Gastrocnemius medialis (tissue), 4 donors: ENCODE results near the gene CNTF.

Experiments
- POLR2A ChIP-seq, 2 donors: fragments of 450-650 bp; IDR thresholded peaks; one replicate each; pipeline ENCODE4 v1.6.1; 2017; ENCODE audit warnings: antibody characterized with exemption in 2 of 2, mild to moderate bottlenecking in 2 of 2, moderate library complexity in 2 of 2
- TF ChIP-seq, protein P1 (sequence below), 5 experiments: fragments of 450-650 bp in 3 of 5; fragments of 200-600 bp in 2 of 5; sonication (generic) in 2 of 5; IDR thresholded peaks in 4 of 5; conservative IDR thresholded peaks in 1 of 5; 1 replicate in 4 of 5; 2 replicates in 1 of 5; pipeline ENCODE4 v1.5.1; 2016 to 2019; ENCODE audit warnings: antibody characterized with exemption in 5 of 5, mild to moderate bottlenecking in 3 of 5, moderate library complexity in 3 of 5

GRCh38 chr11:58650496-58650895, 28.0 kb downstream of the CNTF start:
- no peak for TF ChIP-seq POLR2A (IDR thresholded peaks at IDR 0.05)
- TF ChIP-seq, protein P1, sequence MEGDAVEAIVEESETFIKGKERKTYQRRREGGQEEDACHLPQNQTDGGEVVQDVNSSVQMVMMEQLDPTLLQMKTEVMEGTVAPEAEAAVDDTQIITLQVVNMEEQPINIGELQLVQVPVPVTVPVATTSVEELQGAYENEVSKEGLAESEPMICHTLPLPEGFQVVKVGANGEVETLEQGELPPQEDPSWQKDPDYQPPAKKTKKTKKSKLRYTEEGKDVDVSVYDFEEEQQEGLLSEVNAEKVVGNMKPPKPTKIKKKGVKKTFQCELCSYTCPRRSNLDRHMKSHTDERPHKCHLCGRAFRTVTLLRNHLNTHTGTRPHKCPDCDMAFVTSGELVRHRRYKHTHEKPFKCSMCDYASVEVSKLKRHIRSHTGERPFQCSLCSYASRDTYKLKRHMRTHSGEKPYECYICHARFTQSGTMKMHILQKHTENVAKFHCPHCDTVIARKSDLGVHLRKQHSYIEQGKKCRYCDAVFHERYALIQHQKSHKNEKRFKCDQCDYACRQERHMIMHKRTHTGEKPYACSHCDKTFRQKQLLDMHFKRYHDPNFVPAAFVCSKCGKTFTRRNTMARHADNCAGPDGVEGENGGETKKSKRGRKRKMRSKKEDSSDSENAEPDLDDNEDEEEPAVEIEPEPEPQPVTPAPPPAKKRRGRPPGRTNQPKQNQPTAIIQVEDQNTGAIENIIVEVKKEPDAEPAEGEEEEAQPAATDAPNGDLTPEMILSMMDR (IDR thresholded peaks at IDR 0.05 in 4 of 5, conservative IDR thresholded peaks at IDR 0.05 in 1 of 5) = no peak
